GM21360 (cell line): Measurements from ENCODE around the gene PARP14.
"Not testable (repeated sequence)": the region's sequence is repeated elsewhere in the genome, so short reads cannot be mapped to it uniquely, and the experiment has no call there.

Experiments used
- ATAC-seq: cut with Tn5 transposase; IDR thresholded peaks from one replicate; pipeline ENCODE4 v1.9.1; 2021; ENCODE audit warnings: mild to moderate bottlenecking, moderate library complexity; ENCODE audit not compliant: unreplicated experiment

The PARP14 gene

GRCh38 chr3:122680475-122681283 lies at the start of gene PARP14:
PARP14 (plus strand) TSS chr3:122680839; CDS start chr3:122680884, 45 bp downstream.
- peak; percentile 38 for ATAC-seq

GRCh38 chr3:122635789-122636188 lies 44.9 kb upstream of the PARP14 start:
- ATAC-seq: no peak

- ATAC-seq: no peak
Measured at GRCh38 chr3:122636697-122637096, 43.9 kb upstream of the PARP14 start.

GRCh38 chr3:122640437-122640999 lies 40.1 kb upstream of the PARP14 start:
- ATAC-seq: no peak

GRCh38 chr3:122642935-122643334 lies 37.7 kb upstream of the PARP14 start:
- ATAC-seq: peak; percentile 58

GRCh38 chr3:122646146-122646988 lies 34.3 kb upstream of the PARP14 start:
- peak; percentile 63 for ATAC-seq

GRCh38 chr3:122651233-122651907 lies 29.3 kb upstream of the PARP14 start:
- not testable (repeated sequence) for ATAC-seq

- not testable (repeated sequence) for ATAC-seq
Measured at GRCh38 chr3:122651962-122652361, 28.7 kb upstream of the PARP14 start.

GRCh38 chr3:122658336-122658735 lies 22.3 kb upstream of the PARP14 start:
- not testable (repeated sequence) for ATAC-seq

GRCh38 chr3:122660297-122660974 lies 20.2 kb upstream of the PARP14 start:
- ATAC-seq: no peak

GRCh38 chr3:122661633-122662032 lies 19.0 kb upstream of the PARP14 start:
- no peak for ATAC-seq

- ATAC-seq: no peak
Measured at GRCh38 chr3:122662505-122662904, 18.1 kb upstream of the PARP14 start.

- ATAC-seq: no peak
Measured at GRCh38 chr3:122665226-122665786, 15.3 kb upstream of the PARP14 start.

GRCh38 chr3:122665881-122666280 lies 14.8 kb upstream of the PARP14 start:
- no peak for ATAC-seq

GRCh38 chr3:122668930-122669730 lies 11.5 kb upstream of the PARP14 start:
- peak; percentile 66 for ATAC-seq

GRCh38 chr3:122671553-122671952 lies 9.1 kb upstream of the PARP14 start:
- ATAC-seq: no peak

- ATAC-seq: no peak
Measured at GRCh38 chr3:122674339-122674738, 6.3 kb upstream of the PARP14 start.

GRCh38 chr3:122676759-122677158 lies 3.9 kb upstream of the PARP14 start:
- ATAC-seq: no peak

GRCh38 chr3:122677216-122677615 lies 3.4 kb upstream of the PARP14 start:
- no peak for ATAC-seq
